ENCODE results near the gene ZFYVE21.

Gene ZFYVE21

GRCh38 chr14:103706551-103707328 is 8.9 kb upstream of the ZFYVE21 start:
- TF ChIP-seq CTCF (IDR thresholded peaks at IDR 0.05; ENCODE audit: borderline replicate concordance, insufficient read depth, low read depth, low read length): no peak
- no peak overlapping the region for H3K4me3 ChIP-seq (ENCODE audit: low read depth, low read length)

- TF ChIP-seq CTCF (IDR thresholded peaks at IDR 0.05; ENCODE audit: borderline replicate concordance, insufficient read depth, low read depth, low read length): no peak
- no peak overlapping the region for H3K4me3 ChIP-seq (ENCODE audit: low read depth, low read length)
Observed at GRCh38 chr14:103707329-103708263, 8.0 kb upstream of the ZFYVE21 start.

- H3K4me3 ChIP-seq (ENCODE audit: low read depth, low read length): no peak overlapping the region
- no peak for TF ChIP-seq CTCF (IDR thresholded peaks at IDR 0.05; ENCODE audit: borderline replicate concordance, insufficient read depth, low read depth, low read length)
Observed at GRCh38 chr14:103708750-103709187, 6.8 kb upstream of the ZFYVE21 start.

GRCh38 chr14:103709814-103710213 is 5.8 kb upstream of the ZFYVE21 start:
- TF ChIP-seq CTCF (IDR thresholded peaks at IDR 0.05; ENCODE audit: borderline replicate concordance, insufficient read depth, low read depth, low read length): no peak
- no peak overlapping the region for H3K4me3 ChIP-seq (ENCODE audit: low read depth, low read length)

GRCh38 chr14:103710771-103711377 is 4.7 kb upstream of the ZFYVE21 start:
- H3K4me3 ChIP-seq (ENCODE audit: low read depth, low read length): no peak overlapping the region
- no peak for TF ChIP-seq CTCF (IDR thresholded peaks at IDR 0.05; ENCODE audit: borderline replicate concordance, insufficient read depth, low read depth, low read length)

GRCh38 chr14:103711516-103712431 is 3.8 kb upstream of the ZFYVE21 start:
- H3K4me3 ChIP-seq (ENCODE audit: low read depth, low read length): no peak overlapping the region
- TF ChIP-seq CTCF (IDR thresholded peaks at IDR 0.05; ENCODE audit: borderline replicate concordance, insufficient read depth, low read depth, low read length): no peak
